NCI-H510A (cell line): Measurements from ENCODE around the gene ERAP2.
"Not testable (repeated sequence)": the region's sequence is repeated elsewhere in the genome, so short reads cannot be mapped to it uniquely, and the experiment has no call there.

Experiments
- DNase-seq: peaks from one replicate; lab custom pipeline; 2025; lab: John Stamatoyannopoulos, UW

The ERAP2 gene

GRCh38 chr5:96901384-96901783 lies 25.1 kb downstream of the ERAP2 start:
- no peak for DNase-seq

GRCh38 chr5:96901841-96902240 lies 25.5 kb downstream of the ERAP2 start:
- DNase-seq: no peak

GRCh38 chr5:96902876-96903275 lies 26.6 kb downstream of the ERAP2 start:
- DNase-seq: no peak

- no peak for DNase-seq
These were observed 27.0 kb downstream of the ERAP2 start for GRCh38 chr5:96903300-96903699.

DNA sequence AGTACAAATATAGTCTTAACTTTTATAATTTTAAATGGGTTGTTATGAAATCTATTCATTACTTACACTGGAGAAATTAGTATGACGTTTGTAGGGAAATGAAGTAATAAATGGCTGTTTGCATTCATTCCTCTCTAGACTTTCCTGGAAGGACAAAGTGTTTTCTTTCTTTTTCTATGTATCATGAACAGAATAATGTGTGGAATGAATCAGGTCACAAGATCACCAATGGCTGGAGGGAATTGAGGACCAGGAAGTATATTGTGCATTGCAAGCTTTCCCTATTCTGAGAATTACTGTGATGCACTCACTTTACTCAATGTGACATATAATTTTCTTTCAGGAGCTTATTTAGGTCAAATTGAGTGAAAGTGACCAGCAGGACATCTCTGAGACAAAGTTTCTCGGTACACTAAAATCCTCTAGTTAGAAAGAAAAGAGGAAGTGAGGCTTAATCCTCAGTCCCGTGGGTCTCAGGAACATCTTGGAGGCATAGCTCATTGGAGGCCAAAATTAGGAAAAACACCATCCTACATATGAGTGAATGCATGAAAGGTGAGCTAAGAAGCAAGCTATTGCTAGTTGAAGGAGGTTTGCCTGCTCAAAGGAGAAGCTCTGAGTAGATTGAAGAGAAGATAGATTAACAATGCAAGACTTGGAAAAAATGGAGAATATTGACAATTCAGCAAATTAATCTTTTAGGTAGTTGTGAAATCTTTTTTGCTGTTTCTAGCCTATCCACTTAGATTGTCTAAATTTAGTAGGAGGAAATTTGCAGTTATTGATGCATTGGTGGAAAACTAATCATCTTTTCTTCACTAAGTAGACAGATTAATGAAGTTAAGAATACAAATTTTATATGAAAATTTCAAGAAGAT lies 28.0 kb downstream of the ERAP2 start:
- DNase-seq: no peak

GRCh38 chr5:96905864-96906263 lies 29.6 kb downstream of the ERAP2 start:
- no peak for DNase-seq

DNA sequence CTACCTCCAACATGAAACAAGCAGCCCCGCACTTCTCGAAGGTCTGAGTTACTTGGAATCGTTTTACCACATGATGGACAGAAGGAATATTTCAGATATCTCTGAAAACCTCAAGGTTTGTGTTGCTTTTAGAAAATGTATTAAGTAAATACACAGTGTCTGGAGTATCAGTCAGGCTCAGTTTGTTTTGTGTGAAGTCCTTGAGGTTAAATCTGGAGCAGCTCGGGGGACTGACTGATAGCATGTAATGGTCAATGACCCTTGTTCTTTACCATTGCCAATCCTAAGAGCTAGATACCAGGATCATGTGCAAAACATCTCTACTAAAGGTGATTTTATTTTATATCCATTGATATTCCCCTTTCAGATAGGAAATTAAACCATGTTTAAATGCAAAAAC lies 32.7 kb downstream of the ERAP2 start:
- no peak for DNase-seq

DNA sequence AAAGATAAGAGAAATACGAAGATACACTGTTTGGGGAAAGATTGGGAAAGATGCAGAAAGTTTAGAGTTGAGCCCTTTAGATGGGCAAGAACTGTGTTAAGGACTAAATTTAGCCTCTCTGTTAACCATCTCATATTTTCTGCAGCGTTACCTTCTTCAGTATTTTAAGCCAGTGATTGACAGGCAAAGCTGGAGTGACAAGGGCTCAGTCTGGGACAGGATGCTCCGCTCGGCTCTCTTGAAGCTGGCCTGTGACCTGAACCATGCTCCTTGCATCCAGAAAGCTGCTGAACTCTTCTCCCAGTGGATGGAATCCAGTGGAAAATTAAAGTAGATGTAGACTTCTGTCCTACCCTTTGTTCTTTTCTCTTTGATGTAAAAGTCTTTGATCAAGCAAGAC lies 33.1 kb downstream of the ERAP2 start:
- no peak for DNase-seq

- DNase-seq: no peak
These were observed 34.8 kb downstream of the ERAP2 start for GRCh38 chr5:96911139-96911538.

GRCh38 chr5:96913233-96913632 lies 36.9 kb downstream of the ERAP2 start:
- no peak for DNase-seq

GRCh38 chr5:96919754-96920197 lies 43.5 kb downstream of the ERAP2 start:
- no peak for DNase-seq

DNA sequence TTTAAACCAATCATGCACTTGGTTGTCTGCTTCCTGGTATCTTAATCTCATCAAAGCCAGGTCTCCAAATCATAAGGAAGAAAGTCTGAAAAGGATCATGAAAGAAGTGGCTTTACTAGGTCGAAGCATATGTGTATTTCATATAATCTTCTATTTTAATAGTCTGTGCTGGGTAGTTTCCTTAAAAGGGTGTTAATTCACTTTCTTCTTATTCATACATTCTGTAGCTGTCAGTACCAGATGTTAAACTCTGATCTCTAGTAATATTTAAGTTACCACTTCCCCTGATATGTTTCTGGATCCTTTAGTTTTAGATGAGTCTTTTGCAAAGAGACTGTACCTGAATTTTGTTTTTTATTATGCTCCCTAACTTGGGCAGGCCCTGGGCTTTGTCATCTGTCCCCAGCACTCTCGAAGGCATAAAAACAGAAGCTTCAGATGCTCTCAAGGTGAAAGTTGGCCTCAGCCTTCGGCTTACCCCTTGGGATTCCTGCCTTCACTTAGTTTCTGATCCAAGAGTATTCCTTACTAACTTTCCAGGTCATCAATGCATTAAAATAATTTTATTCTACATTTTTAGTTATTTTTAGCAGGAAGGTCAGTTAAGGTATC lies 44.5 kb downstream of the ERAP2 start:
- DNase-seq: no peak

DNA sequence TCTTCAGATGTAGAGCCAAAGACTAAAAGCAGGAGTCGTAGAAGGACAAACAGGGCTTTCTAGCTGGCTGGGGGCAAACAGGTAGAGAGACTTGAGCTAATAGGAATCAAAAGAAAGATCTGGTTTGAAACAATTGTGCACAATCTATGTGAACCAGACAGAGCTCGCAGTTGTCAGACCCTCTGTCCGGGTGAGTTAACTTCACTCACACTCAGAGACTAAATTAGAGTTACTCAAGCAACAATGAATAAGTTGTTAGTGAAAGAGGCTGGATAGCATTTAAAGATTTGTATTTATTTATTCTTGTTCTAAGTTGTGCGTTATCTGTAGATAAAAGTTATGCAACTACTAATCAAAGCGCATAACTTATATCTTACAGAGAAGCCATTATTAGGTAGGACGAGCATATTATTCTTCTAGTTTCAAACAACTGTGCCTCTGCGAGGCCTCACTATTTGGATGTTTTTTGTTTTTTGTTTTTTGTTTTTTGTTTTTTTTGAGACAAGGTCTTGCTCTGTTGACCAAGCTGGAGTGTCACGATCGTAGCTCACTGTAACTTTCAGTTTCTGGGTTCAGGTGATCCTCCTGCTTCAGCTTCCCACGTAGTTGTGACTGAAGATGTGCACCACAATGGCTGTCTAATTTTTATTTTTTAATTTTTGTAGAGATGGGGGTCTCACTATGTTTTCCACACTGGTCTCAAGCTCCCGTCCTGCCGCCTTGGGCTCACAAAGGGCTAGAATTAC lies 46.4 kb downstream of the ERAP2 start:
- no peak for DNase-seq

DNA sequence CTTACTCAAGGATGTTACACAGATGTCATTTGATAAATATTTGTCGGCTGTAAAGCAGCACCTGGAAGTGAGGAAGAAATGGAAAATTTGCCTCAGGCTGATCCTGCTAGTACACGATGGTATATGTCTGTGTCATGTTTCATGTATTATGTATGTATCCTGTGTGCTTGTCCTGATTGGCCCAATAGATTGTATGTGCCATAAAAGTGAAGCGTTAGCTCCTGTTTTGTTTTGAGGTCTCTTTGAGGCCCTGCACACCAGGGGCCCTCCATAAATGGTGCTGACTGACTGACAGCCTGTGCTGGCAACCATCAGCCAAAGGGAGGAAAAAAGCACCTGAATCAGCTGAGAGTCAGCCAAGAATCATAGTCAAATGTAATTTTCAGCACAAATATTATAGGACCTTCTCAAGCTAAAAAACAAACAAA lies 47.7 kb downstream of the ERAP2 start:
- no peak for DNase-seq

- no peak for DNase-seq
These were observed 50.0 kb downstream of the ERAP2 start for GRCh38 chr5:96926276-96926675.

GRCh38 chr5:96927008-96927407 lies 50.7 kb downstream of the ERAP2 start:
- DNase-seq: no peak

GRCh38 chr5:96928931-96929708 lies 52.8 kb downstream of the ERAP2 start:
- DNase-seq: no peak

GRCh38 chr5:96930058-96930457 lies 53.8 kb downstream of the ERAP2 start:
- no peak for DNase-seq

DNA sequence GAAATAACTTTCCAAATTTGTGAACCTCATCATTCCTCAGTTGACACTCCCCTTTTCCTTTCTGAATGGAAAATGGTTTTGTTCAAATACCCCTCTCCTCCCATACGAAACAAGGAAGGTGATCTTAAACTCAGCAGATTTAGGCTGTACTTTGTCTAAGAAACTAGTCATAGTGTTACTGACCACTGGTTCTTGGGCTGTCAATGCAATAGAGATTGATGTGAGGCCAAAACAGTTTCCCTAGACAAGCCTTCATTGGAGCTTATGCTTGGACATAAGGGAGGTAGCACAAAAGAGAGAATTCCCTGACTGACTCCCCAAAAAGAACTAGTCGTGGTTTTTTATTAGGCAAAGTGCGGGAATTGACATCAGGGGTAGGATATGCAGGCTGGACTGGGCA lies 54.3 kb downstream of the ERAP2 start:
- no peak for DNase-seq

DNA sequence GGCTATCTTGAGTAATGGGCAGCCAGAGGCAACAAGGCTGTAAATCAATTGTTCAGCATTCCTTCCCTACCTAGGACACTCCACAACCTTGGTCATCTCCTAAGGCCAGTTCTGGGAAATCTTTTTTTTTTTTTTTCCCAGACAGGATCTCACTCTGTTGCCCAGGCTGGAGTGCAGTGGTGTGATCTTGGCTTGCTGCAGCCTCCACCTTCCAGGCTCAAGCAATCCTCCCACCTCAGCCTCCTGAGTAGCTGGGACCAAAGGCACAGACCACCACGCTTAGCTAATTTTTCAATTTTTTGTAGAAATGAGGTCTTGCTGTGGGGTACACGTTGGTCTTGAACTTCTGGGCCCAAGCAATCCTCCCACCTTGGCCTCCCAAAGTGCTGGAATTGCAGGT lies 54.7 kb downstream of the ERAP2 start:
- DNase-seq: not testable (repeated sequence)

DNA sequence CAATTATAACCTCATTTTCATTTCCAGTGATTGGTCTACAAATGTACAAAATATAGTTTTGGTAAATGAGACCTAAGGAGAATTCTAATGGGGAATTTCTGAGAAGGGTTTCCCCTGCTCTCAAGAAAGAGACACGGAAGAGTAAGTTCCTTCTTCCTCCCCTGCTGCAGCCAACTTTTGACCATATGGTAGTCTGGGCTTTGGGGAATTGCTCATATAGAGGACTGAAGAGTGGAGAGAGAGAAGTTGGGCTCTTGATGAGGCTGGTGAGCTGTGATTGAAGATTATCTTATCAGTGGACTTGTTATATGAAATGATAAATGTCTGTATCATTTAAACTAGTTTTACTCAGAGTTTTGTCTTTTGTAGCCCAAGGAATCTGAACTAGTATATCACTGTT lies 55.3 kb downstream of the ERAP2 start:
- DNase-seq: no peak

GRCh38 chr5:96932026-96932425 lies 55.7 kb downstream of the ERAP2 start:
- DNase-seq: no peak
